Left hindlimb (tissue), 1 donor: Measurements from ENCODE around the gene LHX8.

Experiments used
- DNase-seq: peaks from one replicate; pipeline ENCODE4 v3.0.0-alpha.2; 2018

The LHX8 gene

DNA sequence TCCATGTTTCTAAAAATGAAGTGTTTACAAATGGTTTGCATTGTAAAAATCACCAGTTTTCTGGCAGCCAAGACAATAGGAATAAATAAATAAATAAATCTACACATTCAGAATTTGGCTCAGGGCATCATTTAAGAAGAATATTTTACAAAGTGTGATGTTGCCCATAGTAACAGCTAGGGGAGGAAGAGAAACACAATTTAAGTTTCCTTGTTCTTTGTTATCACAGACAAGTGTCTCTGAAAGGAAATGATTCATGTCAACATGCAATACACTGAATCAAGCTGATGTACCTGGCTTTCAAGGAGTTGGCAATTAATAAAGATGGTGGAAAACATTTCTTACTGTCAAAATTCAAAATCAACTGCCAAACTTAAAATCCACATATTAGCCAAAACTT, 74.7 kb downstream of the LHX8 start:
- no peak for DNase-seq
